Measurements from ENCODE around the gene CR1.
"Not testable (repeated sequence)": the region's sequence is repeated elsewhere in the genome, so short reads cannot be mapped to it uniquely, and the experiment has no call there.

The CR1 gene

DNA sequence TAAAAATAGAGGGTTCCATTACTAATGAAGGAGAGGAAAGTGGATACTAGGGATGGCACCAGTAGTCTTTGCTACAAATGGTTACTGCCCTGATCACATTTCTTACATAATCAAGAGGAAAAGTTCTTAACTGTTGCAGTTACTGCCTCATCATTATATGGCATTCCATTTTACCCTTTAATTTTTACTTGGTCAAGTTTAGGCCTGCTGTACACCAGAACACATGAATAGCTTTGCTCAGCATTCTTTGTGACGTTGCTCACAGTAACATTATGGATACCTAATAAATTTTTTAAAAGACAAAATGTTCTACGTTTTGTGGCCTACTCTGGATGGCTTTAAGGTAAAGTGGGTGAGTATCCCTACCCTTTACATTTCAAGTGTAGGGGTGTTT, 110.4 kb downstream of the CR1 start:
- H3K4me3 ChIP-seq (ENCODE audit: low read depth, low read length): no peak overlapping the region
- DNase-seq (ENCODE audit: low read depth): no peak
- TF ChIP-seq, protein P1, sequence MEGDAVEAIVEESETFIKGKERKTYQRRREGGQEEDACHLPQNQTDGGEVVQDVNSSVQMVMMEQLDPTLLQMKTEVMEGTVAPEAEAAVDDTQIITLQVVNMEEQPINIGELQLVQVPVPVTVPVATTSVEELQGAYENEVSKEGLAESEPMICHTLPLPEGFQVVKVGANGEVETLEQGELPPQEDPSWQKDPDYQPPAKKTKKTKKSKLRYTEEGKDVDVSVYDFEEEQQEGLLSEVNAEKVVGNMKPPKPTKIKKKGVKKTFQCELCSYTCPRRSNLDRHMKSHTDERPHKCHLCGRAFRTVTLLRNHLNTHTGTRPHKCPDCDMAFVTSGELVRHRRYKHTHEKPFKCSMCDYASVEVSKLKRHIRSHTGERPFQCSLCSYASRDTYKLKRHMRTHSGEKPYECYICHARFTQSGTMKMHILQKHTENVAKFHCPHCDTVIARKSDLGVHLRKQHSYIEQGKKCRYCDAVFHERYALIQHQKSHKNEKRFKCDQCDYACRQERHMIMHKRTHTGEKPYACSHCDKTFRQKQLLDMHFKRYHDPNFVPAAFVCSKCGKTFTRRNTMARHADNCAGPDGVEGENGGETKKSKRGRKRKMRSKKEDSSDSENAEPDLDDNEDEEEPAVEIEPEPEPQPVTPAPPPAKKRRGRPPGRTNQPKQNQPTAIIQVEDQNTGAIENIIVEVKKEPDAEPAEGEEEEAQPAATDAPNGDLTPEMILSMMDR (IDR thresholded peaks at IDR 0.05; ENCODE audit: low read depth, low read length, missing control alignments): no peak

DNA sequence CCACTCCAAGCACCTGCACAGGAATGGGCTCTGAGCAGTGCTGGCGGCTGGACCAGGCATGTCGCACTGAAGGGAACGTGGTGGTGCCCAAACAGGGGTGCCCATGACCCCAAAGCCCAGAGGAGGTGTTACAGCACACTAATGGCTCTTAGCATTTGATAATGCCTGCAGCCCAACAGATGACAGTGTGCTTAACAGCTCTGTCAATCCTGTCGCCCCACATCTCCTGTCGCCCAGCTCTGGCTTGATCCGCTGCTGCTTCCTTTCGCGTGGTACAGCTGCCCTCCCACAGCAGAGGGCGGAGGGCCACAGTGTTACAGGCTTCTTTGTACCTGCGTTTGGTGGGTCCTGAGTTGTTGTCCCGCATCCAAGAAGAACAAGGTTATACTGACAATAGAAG, 116.8 kb downstream of the CR1 start:
- TF ChIP-seq, protein P1 (IDR thresholded peaks at IDR 0.05; ENCODE audit: low read depth, low read length, missing control alignments): no peak
- no peak for DNase-seq (ENCODE audit: low read depth)
- H3K4me3 ChIP-seq (ENCODE audit: low read depth, low read length): no peak overlapping the region

DNA sequence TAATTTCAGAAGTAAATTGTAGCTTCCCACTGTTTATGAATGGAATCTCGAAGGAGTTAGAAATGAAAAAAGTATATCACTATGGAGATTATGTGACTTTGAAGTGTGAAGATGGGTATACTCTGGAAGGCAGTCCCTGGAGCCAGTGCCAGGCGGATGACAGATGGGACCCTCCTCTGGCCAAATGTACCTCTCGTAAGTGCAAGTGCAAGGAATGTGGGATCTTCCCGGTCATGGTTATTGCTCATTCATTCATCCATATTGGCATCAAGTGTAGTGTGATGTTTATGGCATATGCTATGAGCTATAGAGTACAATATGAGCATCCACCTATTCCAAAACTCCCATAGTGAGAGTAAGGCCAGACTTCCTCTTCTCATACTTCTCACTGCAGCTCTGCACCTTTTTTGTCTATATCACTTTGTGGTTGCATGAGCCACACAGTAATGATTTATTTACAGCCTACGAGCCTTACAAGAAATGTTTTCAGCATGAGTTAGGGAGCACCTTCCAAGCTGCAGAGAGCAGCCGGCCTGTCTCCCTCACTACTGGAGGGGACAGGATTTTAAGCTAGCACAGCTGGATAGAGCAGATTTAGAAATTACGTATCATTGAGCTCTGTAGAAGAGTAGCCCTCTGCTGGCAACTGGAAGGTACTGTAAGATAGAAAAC, 124.0 kb downstream of the CR1 start:
- no peak for DNase-seq (ENCODE audit: low read depth)
- TF ChIP-seq, protein P1 (IDR thresholded peaks at IDR 0.05; ENCODE audit: low read depth, low read length, missing control alignments): peak; percentile 89
- no peak overlapping the region for H3K4me3 ChIP-seq (ENCODE audit: low read depth, low read length)

DNA sequence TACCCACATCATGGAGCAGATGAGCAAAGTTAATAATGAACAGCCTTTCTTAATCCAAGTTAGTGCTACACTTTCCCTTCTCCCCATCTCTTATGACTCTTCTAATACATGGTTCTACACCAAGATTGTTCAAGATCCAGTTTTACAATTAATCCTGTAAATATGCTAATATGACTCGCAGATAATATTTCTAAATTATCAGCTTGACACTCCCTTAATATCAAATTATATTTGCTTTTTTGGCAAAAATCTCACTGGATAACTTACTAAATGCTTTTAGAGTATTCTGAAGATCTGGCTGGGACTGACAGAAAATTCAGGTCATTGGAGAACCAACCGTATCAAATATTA, 124.6 kb downstream of the CR1 start:
- H3K4me3 ChIP-seq (ENCODE audit: low read depth, low read length): no peak overlapping the region
- DNase-seq (ENCODE audit: low read depth): no peak
- TF ChIP-seq, protein P1 (IDR thresholded peaks at IDR 0.05; ENCODE audit: low read depth, low read length, missing control alignments): no peak

GRCh38 chr1:207625504-207626071, 129.6 kb downstream of the CR1 start:
- DNase-seq (ENCODE audit: low read depth); H3K4me3 ChIP-seq (ENCODE audit: low read depth, low read length): not testable (repeated sequence)

DNA sequence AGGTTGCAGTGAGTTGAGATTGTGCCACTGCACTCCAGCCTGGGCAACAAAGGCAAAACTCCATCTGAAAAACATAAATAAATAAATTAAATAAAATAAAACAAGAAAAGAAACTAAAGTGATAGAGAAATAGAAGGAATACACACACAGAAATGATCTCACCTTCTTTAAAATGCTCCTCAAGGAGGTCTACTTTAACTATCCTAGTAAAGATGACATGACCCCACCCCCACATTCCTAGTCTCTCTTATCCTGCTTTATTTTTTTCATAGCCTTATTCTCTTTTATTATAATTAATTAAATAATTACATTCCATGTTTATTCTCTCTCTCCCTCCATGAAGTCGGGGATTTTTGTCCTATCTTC, 131.0 kb downstream of the CR1 start:
- DNase-seq (ENCODE audit: low read depth): no peak
- TF ChIP-seq, protein P1 (IDR thresholded peaks at IDR 0.05; ENCODE audit: low read depth, low read length, missing control alignments): no peak

GRCh38 chr1:207627496-207627895, 131.5 kb downstream of the CR1 start:
- DNase-seq (ENCODE audit: low read depth): no peak
- TF ChIP-seq, protein P1 (IDR thresholded peaks at IDR 0.05; ENCODE audit: low read depth, low read length, missing control alignments): no peak
- no peak overlapping the region for H3K4me3 ChIP-seq (ENCODE audit: low read depth, low read length)

More for the DNA sequence above, 131.0 kb downstream of the CR1 start:
- no peak overlapping the region for H3K4me3 ChIP-seq (ENCODE audit: low read depth, low read length)
